ENCODE data around the gene MEI4.

MEI4 gene

DNA sequence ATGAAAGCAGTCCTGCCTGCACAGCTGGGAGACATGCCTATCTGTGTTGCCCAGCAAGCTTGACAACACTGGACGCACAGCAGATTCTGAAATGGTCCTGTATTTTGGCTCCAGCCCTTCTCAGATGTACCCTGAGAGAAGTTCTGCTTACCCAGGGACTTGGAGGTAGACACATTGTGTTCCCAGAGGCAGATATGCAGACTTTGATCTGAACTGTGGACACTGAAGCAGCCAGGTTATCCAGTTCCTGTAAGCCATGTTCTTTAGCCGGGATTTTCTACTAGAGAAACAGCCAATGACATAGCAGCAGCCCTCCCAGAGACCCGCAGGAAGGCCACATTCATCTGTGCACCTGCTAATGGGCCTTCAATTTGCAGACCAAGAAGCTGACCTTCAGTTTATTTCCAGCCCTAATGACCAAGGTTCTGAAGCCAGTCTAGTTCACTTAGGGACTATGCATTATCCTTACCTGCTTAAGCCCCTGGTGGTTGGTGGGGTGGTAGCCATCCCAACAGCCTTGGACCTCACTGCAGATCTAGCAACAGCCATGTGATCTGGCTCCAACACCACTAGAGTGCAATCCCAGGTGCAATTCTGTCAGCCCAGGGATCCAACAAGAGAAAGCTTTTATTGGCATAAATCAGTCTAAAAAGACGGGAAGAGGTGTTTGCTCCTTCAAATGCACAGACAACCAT, 134.2 kb downstream of the MEI4 start:
- H3K27ac ChIP-seq, result no peak overlapping the region
- TF ChIP-seq CTCF (conservative IDR thresholded peaks at IDR 0.05) (no peak), ZFX (IDR thresholded peaks at IDR 0.05) (no peak)

DNA sequence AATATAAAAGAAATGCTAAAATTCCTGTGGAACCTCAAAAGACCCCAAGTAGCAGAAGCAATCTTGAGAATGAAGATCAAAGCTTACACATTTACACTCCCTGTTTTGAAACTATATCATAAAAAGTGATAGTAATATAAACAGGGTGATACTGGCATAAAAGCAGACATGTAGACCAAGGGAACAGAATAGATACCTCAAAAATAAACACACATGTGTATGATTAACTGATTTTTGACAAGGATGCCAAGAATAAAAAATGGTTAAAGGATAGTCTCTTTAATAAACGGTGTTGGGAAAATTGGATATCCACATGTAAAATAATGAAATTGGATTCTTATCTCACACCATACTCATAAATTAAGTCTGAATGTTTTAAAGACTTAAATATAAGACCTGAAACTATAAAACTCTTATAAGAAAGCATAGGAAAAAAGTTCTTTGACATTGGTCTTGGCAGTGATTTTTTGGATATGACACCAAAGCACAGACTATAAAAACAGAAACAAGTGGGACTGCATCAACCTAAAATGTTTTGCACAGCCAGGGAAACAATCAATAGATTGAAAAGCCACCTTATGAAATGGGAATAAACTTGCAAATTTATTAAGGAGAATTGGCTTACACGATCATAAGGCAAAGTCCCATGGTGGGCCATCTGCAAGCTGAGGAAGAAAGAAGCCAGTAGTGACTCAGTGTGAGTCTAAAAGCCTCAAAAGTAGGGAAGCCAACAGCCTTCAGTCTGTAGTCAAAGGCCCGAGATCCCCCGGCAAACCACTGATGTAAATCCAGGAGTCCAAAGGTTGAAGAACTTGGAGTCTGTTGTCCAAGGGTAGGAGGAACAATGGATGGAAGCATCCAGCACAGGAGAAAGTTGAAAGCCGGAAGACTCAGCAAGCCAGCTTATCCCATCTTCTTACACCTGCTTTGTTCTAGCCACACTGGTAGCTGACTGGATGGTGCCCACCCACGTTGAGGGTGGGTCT, 144.3 kb downstream of the MEI4 start:
- no peak overlapping the region for H3K27ac ChIP-seq
- TF ChIP-seq ZFX (IDR thresholded peaks at IDR 0.05) (no peak), CTCF (conservative IDR thresholded peaks at IDR 0.05) (no peak)

DNA sequence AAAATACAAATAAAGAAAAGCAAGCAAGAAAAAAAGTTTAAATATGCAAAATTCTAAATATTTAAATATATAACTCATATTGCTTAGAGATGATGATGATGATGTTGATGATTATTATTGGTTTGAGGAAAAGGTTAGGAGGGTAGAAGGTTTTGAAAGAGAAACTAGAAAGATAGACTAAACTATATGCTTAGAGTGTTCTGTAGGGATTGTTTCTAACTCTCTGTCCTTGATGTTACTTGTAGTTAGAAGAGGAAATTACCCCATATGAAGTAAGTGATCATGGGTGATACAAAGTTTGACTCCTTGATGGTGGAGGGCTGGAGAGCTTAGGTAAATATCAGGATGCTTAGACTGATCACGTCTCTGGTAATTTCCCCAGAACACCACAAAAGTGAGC, 159.5 kb downstream of the MEI4 start:
- TF ChIP-seq CTCF (conservative IDR thresholded peaks at IDR 0.05) (no peak), ZFX (IDR thresholded peaks at IDR 0.05) (no peak)

GRCh38 chr6:77813090-77813489, 160.3 kb downstream of the MEI4 start:
- H3K27ac ChIP-seq, result no peak overlapping the region
- no peak for TF ChIP-seq ZFX (IDR thresholded peaks at IDR 0.05)
- TF ChIP-seq CTCF (conservative IDR thresholded peaks at IDR 0.05), result no peak

More for the DNA sequence above, 159.5 kb downstream of the MEI4 start:
- no peak overlapping the region for H3K27ac ChIP-seq

DNA sequence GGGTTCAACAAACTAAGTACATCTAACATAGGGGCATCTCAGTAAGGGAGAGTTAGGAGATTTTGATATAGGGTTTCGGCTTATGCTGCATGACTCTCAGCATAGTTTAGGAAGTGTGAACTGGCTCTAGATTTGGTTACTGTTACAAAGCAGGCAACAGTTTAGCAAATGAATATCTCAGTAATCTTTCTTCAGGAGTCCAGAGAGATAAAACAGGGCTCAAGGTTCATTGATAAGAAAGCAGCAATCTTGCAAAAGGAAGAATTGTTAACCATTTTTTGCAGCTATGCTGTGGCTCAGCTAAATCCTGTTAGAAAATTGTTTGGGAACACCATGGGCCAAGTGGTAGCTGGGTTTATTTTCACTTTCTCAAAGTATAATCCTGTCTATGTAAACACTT, 161.3 kb downstream of the MEI4 start:
- TF ChIP-seq CTCF (conservative IDR thresholded peaks at IDR 0.05), result no peak
- TF ChIP-seq ZFX (IDR thresholded peaks at IDR 0.05), result no peak
- H3K27ac ChIP-seq, result no peak overlapping the region

DNA sequence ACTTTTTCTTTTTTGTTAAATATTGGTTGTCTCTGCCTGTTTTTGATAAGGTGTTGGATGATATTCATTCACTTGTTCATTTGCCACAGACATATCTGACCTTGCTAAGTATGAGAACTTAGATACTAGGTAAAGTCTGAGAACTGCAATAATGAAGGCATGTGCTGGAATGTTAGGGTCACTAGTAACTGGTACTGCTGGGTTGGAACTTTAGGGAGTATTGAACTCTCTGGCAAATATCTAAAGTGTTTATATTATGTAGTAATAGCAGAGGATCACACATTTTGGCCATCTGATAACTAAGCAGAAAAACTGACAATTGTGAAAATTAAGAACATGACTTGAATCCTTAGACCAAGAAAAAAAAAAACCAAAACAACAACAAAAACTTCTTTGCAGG, 162.7 kb downstream of the MEI4 start:
- no peak for TF ChIP-seq CTCF (conservative IDR thresholded peaks at IDR 0.05)
- no peak for TF ChIP-seq ZFX (IDR thresholded peaks at IDR 0.05)
- no peak overlapping the region for H3K27ac ChIP-seq

GRCh38 chr6:77816766-77817270, 164.0 kb downstream of the MEI4 start:
- H3K27ac ChIP-seq, result no peak overlapping the region
- TF ChIP-seq ZFX (IDR thresholded peaks at IDR 0.05), result no peak
- TF ChIP-seq CTCF (conservative IDR thresholded peaks at IDR 0.05), result no peak

Measured in C4-2B (cell line).